Mucosa of rectum (tissue), 2 donors: Measurements from ENCODE around the gene SLC17A3.

Experiments used
- H3K27ac ChIP-seq, 2 donors: one replicate each; pipeline ENCODE4 v1.7.0; 2013; ENCODE audit warnings: inconsistent platforms in 2 of 2, low read depth in 2 of 2, low read length in 2 of 2
- H3K27me3 ChIP-seq, 2 donors: one replicate each; pipeline ENCODE4 v1.7.0; 2013; ENCODE audit warnings: low read length in 2 of 2; ENCODE audit not compliant: control insufficient read depth in 2 of 2, insufficient read depth in 2 of 2
- H3K36me3 ChIP-seq, 2 donors: one replicate each; pipeline ENCODE4 v1.7.0; 2013; ENCODE audit warnings: low read length in 2 of 2; ENCODE audit not compliant: control insufficient read depth in 2 of 2, insufficient read depth in 2 of 2
- H3K4me1 ChIP-seq, 2 donors: one replicate each; pipeline ENCODE4 v1.7.0; 2013; ENCODE audit warnings: low read length in 2 of 2, mild to moderate bottlenecking in 1 of 2; ENCODE audit not compliant: control insufficient read depth in 2 of 2, insufficient read depth in 2 of 2
- H3K4me3 ChIP-seq, 2 donors: one replicate each; pipeline ENCODE4 v1.7.0; 2013; ENCODE audit warnings: low read length in 2 of 2
- H3K9ac ChIP-seq, 2 donors: one replicate each; pipeline ENCODE4 v1.7.0; 2013; ENCODE audit warnings: low read length in 2 of 2, low read depth in 1 of 2, mild to moderate bottlenecking in 1 of 2
- H3K9me3 ChIP-seq, 2 donors: one replicate each; pipeline ENCODE4 v1.7.0; 2013; ENCODE audit warnings: low read length in 2 of 2; ENCODE audit not compliant: control insufficient read depth in 2 of 2
- donor health status: healthy.
- donor health status: Normal muscosa, but diverticular disease.

Gene SLC17A3

DNA sequence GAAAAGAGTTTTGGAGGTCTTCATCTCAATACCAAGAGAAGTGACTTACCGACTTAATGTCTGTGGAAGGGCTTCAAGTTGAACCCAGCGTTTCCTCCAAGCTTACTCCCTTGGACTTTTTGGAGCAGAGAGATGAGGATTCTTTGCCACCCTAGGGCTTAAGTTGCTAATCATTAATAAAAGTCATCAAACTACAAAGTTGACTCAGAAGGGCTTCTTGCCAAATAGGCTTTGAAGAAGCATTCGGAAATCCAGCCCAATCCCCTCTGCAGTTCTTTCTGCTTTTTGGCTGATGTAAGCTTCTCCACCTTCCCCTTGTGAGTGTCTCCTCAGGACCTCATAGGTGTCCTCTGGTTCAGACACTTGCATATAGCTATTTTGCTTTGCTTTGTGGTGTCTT lies at the start of gene SLC17A3:
TSS of gene SLC17A3 (minus strand) at position 126 of the 400 bp plus-strand sequence. CDS start 5,856 bp downstream, outside the sequence.
- no peak within 1 kb of the TSS for H3K9ac ChIP-seq
- no peak within 1 kb of the TSS for H3K27ac ChIP-seq
- no peaks in the 10 kb centered on the region for H3K9me3 ChIP-seq
- no peaks in the 10 kb centered on the region for H3K4me1 ChIP-seq
- H3K36me3 ChIP-seq = no peaks in the 10 kb centered on the region
- no peaks in the 10 kb centered on the region for H3K27me3 ChIP-seq
- H3K4me3 ChIP-seq = no peak within 1 kb of the TSS

DNA sequence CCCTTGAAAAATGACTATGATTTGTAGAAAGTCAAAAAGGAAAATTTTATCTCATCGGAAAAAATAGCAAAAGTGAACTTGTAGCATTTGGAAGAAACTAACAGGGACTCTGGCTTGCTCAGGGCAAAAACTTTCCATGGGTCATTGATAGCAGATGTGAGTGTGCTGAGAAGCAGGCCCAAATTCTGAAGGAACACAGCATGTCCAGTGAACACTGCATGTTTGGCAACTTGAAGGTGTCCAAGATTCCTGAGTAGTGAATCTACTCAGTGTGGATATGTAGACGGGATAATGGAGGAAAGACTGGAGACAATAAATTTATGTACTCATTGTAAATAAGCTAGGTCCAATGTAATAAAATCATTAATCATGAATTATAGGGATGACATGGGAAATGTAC lies 48.3 kb upstream of the SLC17A3 start:
- Histone ChIP-seq H3K9me3 (no peaks in the 10 kb centered on the region), H3K4me1 (no peaks in the 10 kb centered on the region), H3K27me3 (no peaks in the 10 kb centered on the region), H3K27ac (no peak overlapping the region), H3K36me3 (no peaks in the 10 kb centered on the region), H3K9ac (no peak overlapping the region), H3K4me3 (no peak overlapping the region)

DNA sequence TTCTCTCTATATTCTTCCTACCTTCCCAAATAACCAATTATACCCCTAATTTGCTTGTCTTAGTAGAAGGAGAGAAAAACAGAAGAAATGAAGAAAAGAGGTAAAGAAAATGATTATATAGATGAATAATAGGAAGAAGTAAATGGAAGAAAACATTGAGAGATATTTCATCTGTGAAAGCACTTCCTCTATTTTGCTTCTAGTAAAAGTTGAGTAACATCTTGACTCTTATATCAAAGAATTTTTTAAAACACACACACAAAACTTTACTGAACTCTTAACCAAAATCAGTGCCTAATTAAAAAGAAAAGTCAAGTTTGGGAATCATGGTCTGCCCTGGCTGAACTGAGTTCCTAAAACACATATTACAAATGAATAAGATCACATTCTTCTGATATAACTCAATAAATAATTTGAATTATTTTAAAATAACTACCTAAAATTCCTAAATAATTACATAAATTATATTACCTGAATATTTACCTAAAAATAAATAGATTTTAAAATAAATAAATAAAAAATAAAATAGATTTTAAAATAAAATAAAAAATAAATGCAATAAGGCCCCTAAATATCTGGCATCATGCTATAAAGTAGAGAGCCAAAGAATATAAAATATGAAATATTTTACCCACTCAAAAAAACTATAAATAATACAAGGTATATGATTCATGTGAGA lies 47.6 kb upstream of the SLC17A3 start:
- H3K4me1 ChIP-seq = no peaks in the 10 kb centered on the region
- no peaks in the 10 kb centered on the region for H3K9me3 ChIP-seq
- H3K27me3 ChIP-seq = no peaks in the 10 kb centered on the region
- no peak overlapping the region for H3K4me3 ChIP-seq
- no peak overlapping the region for H3K27ac ChIP-seq
- H3K9ac ChIP-seq = no peak overlapping the region
- H3K36me3 ChIP-seq = no peaks in the 10 kb centered on the region

DNA sequence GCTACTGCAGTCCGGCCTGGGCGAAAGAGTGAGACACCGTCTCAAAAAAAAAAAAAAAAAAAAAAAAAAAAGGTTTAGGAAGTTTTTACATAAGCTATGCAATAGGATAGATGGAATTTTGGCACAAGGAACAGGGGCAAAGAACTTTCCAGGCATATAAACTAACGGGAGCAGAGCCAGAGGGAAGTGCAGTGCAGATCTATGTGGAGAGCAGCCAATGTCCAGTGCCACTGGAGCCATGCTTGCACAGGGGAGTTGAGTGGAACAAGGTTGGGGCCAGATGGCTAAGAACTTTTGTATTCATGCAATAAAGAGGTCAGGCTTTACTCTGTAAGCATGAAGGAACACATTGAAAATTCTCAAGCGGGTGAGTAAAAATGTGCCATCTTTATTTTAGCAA lies 45.6 kb upstream of the SLC17A3 start:
- Histone ChIP-seq H3K36me3 (no peaks in the 10 kb centered on the region), H3K27ac (no peak overlapping the region), H3K27me3 (no peaks in the 10 kb centered on the region), H3K4me3 (no peak overlapping the region), H3K9ac (no peak overlapping the region), H3K4me1 (no peaks in the 10 kb centered on the region), H3K9me3 (no peaks in the 10 kb centered on the region)

GRCh38 chr6:25918083-25918683 lies 44.1 kb upstream of the SLC17A3 start:
- Histone ChIP-seq H3K36me3 (no peaks in the 10 kb centered on the region), H3K27me3 (no peaks in the 10 kb centered on the region), H3K9ac (no peak overlapping the region), H3K9me3 (no peaks in the 10 kb centered on the region), H3K4me1 (no peaks in the 10 kb centered on the region), H3K27ac (no peak overlapping the region), H3K4me3 (no peak overlapping the region)

DNA sequence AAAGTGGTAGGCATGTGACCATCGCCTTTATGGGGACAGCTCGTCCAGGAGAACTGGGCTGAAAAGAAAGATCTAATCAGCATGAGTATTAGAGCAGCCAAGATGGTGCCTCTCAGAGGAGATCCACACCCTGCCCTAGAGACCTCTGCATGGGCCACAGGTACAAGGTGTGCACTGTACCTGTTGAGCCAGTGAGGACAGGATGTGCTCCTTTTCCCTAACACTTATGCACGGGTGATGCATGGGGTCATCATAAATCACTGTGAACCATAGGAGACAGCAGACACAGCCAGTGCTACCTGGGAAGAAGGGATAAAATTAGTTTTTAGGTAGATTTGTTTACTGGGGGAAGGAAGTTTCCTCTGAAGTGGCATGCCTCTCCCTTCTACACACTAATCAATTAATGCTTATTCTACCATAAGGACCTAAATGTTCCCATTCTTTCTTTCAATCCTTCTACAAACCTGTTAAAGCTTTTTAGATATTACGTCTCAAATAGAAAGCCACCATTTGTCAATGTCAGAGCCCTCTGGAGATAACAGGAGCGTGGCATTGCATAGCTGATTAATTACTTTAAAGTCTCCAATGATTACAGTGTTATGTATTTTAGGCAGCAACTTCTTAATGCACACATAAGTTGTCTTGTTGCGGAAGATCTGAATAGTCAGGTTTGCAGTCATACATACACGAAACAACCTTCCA lies 42.9 kb upstream of the SLC17A3 start:
- Histone ChIP-seq H3K9me3 (no peaks in the 10 kb centered on the region), H3K27me3 (no peaks in the 10 kb centered on the region), H3K9ac (no peak overlapping the region), H3K27ac (no peak overlapping the region), H3K36me3 (no peaks in the 10 kb centered on the region), H3K4me3 (no peak overlapping the region), H3K4me1 (no peaks in the 10 kb centered on the region)

GRCh38 chr6:25916330-25916729 lies 42.3 kb upstream of the SLC17A3 start:
- Histone ChIP-seq H3K36me3 (no peaks in the 10 kb centered on the region), H3K9me3 (no peaks in the 10 kb centered on the region), H3K9ac (no peak overlapping the region), H3K4me3 (no peak overlapping the region), H3K4me1 (no peaks in the 10 kb centered on the region), H3K27ac (no peak overlapping the region), H3K27me3 (no peaks in the 10 kb centered on the region)

GRCh38 chr6:25913741-25914140 lies 39.7 kb upstream of the SLC17A3 start:
- no peak overlapping the region for H3K9ac ChIP-seq
- H3K4me3 ChIP-seq = no peak overlapping the region
- H3K27ac ChIP-seq = no peak overlapping the region
- H3K27me3 ChIP-seq = no peaks in the 10 kb centered on the region
- H3K9me3 ChIP-seq = no peaks in the 10 kb centered on the region
- H3K4me1 ChIP-seq = no peaks in the 10 kb centered on the region
- no peaks in the 10 kb centered on the region for H3K36me3 ChIP-seq

DNA sequence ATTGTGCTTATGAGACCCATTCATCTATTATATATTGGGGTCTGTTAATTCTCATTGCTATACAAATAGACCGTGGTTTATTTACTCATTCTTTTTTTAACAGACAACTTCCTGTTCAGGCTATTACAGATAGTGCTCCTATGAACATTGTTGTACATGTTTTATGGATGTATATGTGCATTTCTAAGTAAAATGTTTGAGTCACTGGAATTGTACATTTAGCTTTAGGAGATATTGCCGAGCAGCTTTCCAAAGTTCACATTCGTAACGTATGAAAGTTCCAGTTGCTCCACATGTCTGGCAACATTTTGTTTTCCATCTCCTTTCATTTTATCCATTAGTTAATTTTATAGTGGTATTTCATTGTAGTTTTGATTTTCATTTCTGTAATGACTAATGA lies 37.3 kb upstream of the SLC17A3 start:
- H3K4me1 ChIP-seq = no peaks in the 10 kb centered on the region
- H3K9me3 ChIP-seq = no peaks in the 10 kb centered on the region
- no peak overlapping the region for H3K4me3 ChIP-seq
- H3K9ac ChIP-seq = no peak overlapping the region
- H3K36me3 ChIP-seq = no peaks in the 10 kb centered on the region
- H3K27ac ChIP-seq = no peak overlapping the region
- H3K27me3 ChIP-seq = no peaks in the 10 kb centered on the region

DNA sequence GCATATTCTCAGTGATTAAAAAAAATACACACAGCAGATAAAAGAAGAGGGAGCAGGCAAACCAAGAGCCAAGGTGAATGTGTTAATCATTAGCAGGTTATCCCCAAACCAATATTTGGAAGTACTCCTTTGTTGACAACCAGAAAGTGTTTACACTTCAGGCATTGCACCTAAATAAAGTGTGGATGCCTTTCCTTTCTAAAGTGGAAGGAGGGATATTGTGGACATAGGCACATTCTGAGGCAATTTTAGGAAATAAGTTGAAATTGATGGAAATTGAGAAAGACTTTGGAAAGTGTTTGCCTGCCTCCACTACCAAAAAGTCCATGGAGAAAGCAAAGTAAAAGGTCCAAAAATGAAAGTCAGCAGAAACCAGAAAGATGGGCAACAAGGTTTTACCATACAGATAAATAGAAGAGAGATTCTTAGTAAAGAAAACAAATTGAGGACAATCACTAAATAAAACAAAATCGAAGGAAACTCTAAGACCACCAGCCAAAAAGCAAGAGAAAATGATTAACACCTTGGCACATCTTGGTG lies 33.5 kb upstream of the SLC17A3 start:
- Histone ChIP-seq H3K9ac (no peak overlapping the region), H3K27me3 (peaks cover 0 to 2% of the 10 kb centered on the region in 2 donors), H3K27ac (no peak overlapping the region), H3K36me3 (no peaks in the 10 kb centered on the region), H3K9me3 (no peaks in the 10 kb centered on the region), H3K4me1 (no peaks in the 10 kb centered on the region), H3K4me3 (no peak overlapping the region)
